Stimulated activated naive CD8-positive, alpha-beta T cell treated with anti-CD3 and anti-CD28 coated beads, Interleukin-15, Interleukin-2, amounts not matched to agents 100 ng/mL and 50 ng/mL, for 24 hours (primary cell): ENCODE results near the gene LMNTD2.
A peak's percentile ranks its signal among the peaks of the same experiment; 100 is the strongest.
"Not testable (repeated sequence)": the region's sequence is repeated elsewhere in the genome, so short reads cannot be mapped to it uniquely, and the experiment has no call there.

Experiments used
- H3K27ac Mint-ChIP-seq: one replicate; pipeline ENCODE4 v1.8.0; 2021; ENCODE audit warnings: mild to moderate bottlenecking, mixed read lengths
- H3K27me3 Mint-ChIP-seq: one replicate; pipeline ENCODE4 v1.8.0; 2021; ENCODE audit warnings: mixed read lengths
- H3K36me3 Mint-ChIP-seq: one replicate; pipeline ENCODE4 v1.8.0; 2021; ENCODE audit warnings: low read depth, mixed read lengths
- H3K4me1 Mint-ChIP-seq: one replicate; pipeline ENCODE4 v1.8.0; 2021; ENCODE audit warnings: low read depth, mixed read lengths
- H3K4me3 Mint-ChIP-seq: one replicate; pipeline ENCODE4 v1.8.0; 2021; ENCODE audit warnings: mild to moderate bottlenecking, mixed read lengths
- H3K9me3 Mint-ChIP-seq: one replicate; pipeline ENCODE4 v1.8.0; 2021; ENCODE audit warnings: mixed read lengths

LMNTD2 gene

GRCh38 chr11:529728-530411 lies 30.7 kb downstream of the LMNTD2 start:
- H3K36me3 Mint-ChIP-seq: peaks cover 8% of the 10 kb centered on the region
- H3K27me3 Mint-ChIP-seq: no peaks in the 10 kb centered on the region
- H3K27ac Mint-ChIP-seq: no peak overlapping the region
- no peaks in the 10 kb centered on the region for H3K9me3 Mint-ChIP-seq
- no peak overlapping the region for H3K4me3 Mint-ChIP-seq
- H3K4me1 Mint-ChIP-seq: no peaks in the 10 kb centered on the region

- no peaks in the 10 kb centered on the region for H3K4me1 Mint-ChIP-seq
- H3K27me3 Mint-ChIP-seq: no peaks in the 10 kb centered on the region
- no peak overlapping the region for H3K4me3 Mint-ChIP-seq
- H3K36me3 Mint-ChIP-seq: peaks cover 8% of the 10 kb centered on the region
- H3K9me3 Mint-ChIP-seq: no peaks in the 10 kb centered on the region
- no peak overlapping the region for H3K27ac Mint-ChIP-seq
Observed at GRCh38 chr11:528815-529727, 31.5 kb downstream of the LMNTD2 start.

- Mint-ChIP-seq H3K4me3 (no peak overlapping the region), H3K27me3 (no peaks in the 10 kb centered on the region), H3K4me1 (no peaks in the 10 kb centered on the region), H3K36me3 (peaks cover 8% of the 10 kb centered on the region), H3K27ac (no peak overlapping the region), H3K9me3 (no peaks in the 10 kb centered on the region)
Observed at GRCh38 chr11:528166-528814, 32.2 kb downstream of the LMNTD2 start.

GRCh38 chr11:526192-526591 lies 34.3 kb downstream of the LMNTD2 start:
- H3K4me3 Mint-ChIP-seq: no peak overlapping the region
- H3K4me1 Mint-ChIP-seq: no peaks in the 10 kb centered on the region
- no peaks in the 10 kb centered on the region for H3K9me3 Mint-ChIP-seq
- no peaks in the 10 kb centered on the region for H3K27me3 Mint-ChIP-seq
- H3K36me3 Mint-ChIP-seq: no peaks in the 10 kb centered on the region
- no peak overlapping the region for H3K27ac Mint-ChIP-seq

- Mint-ChIP-seq H3K36me3 (peaks cover 4% of the 10 kb centered on the region), H3K27me3 (no peaks in the 10 kb centered on the region), H3K4me3 (no peak overlapping the region), H3K9me3 (no peaks in the 10 kb centered on the region), H3K27ac (no peak overlapping the region), H3K4me1 (peaks cover 4% of the 10 kb centered on the region)
Observed at GRCh38 chr11:521177-521688, 39.3 kb downstream of the LMNTD2 start.

DNA sequence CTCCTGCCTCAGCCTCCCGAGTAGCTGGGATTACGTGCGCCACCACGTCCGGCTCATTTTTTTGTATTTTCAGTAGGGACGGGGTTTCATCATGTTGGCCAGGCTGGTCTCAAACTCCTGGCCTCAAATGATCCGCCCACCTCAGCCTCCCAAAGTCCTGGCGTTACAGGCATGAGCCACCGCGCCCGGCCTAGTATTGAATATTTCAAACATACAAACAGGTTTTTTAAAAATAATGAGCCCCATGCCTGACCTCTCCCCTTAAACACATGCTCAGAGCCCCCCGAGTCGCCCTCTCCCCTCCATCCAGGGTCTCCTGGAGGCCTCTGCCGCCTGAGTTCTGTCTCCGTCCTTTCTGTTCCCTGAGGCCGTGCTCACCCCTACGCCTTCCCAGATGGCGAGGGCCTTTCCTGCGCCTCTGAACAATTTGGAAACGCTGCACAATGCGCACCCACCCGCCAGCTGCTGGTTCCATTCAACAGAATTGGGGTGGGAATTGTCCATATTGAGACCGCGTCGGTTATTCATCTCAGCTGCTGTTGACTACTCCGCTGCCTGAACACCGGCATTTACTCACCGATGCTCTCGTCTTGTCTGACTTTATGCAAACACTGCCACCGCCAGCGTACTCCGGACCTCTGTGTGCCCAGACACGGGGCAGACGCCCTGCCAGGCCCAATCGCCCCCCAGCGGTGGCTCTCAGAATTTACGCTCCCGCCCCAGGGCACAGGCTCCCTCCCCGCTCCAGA lies 39.9 kb downstream of the LMNTD2 start:
- H3K27ac Mint-ChIP-seq: peak overlapping the region; percentile 36
- H3K27me3 Mint-ChIP-seq: no peaks in the 10 kb centered on the region
- H3K4me3 Mint-ChIP-seq: no peak overlapping the region
- peaks cover 8% of the 10 kb centered on the region for H3K36me3 Mint-ChIP-seq
- H3K9me3 Mint-ChIP-seq: no peaks in the 10 kb centered on the region
- H3K4me1 Mint-ChIP-seq: peaks cover 4% of the 10 kb centered on the region

- Mint-ChIP-seq H3K36me3 (peaks cover 22% of the 10 kb centered on the region), H3K4me1 (peaks cover 4% of the 10 kb centered on the region), H3K27ac (peak overlapping the region; percentile 75), H3K27me3 (no peaks in the 10 kb centered on the region), H3K4me3 (peak overlapping the region; percentile 73), H3K9me3 (no peaks in the 10 kb centered on the region)
Observed at GRCh38 chr11:518463-519202, 41.9 kb downstream of the LMNTD2 start.

DNA sequence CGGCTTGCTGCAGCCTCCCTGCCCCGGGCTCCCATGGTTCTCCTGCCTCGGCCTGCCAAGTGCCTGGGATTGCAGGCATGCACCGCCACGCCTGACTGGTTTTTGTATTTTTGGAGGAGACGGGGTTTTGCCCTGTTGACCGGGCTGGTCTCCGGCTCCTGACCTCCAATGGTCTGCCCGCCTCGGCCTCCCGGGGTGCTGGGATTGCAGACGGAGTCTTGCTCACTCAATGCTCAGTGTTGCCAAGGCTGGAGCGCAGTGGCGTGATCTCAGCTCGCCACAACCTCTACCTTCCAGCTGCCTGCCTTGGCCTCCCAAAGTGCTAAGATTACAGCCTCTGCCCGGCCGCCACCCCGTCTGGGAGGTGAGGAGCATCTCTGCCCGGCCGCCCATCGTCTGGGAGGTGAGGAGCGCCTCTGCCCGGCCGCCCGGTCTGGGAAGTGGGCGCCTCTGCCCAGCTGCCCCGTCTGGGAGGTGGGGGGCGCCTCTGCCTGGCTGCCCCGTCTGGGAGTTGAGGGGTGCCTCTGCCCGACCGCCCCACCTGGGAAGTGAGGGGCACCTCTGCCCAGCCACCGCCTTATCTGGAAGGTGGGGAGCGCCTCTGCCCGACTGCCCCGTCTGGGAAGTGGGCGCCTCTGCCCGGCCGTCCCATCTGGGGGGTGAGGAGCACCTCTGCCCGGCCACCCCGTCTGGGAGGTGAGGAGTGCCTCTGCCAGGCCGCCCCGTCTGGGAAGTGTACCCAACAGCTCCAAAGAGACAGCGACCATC lies 43.4 kb downstream of the LMNTD2 start:
- H3K27me3 Mint-ChIP-seq, H3K27ac Mint-ChIP-seq, H3K4me3 Mint-ChIP-seq, H3K4me1 Mint-ChIP-seq, H3K9me3 Mint-ChIP-seq: not testable (repeated sequence)
- H3K36me3 Mint-ChIP-seq: peaks cover 32% of the 10 kb centered on the region

DNA sequence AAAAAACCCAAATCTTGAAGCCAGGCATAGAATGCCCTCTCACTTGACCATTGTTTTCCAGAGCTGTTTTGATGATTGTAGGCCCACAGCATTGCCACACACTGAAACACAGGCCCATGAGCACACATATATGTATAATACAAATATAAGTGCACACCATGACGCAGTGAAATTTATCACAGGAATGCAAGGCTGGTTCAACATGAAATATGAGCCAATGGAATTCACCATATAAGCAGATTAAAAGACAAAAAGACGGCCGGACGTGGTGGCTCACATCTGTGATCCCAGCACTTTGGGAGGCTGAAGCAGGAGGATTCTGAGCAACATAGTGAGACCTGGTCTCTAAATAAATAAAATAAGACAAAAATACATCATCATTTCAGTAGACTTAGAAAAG lies 44.1 kb downstream of the LMNTD2 start:
- Mint-ChIP-seq H3K4me3 (no peak overlapping the region), H3K36me3 (peaks cover 36% of the 10 kb centered on the region), H3K4me1 (peaks cover 4% of the 10 kb centered on the region), H3K9me3 (no peaks in the 10 kb centered on the region), H3K27ac (no peak overlapping the region), H3K27me3 (no peaks in the 10 kb centered on the region)

DNA sequence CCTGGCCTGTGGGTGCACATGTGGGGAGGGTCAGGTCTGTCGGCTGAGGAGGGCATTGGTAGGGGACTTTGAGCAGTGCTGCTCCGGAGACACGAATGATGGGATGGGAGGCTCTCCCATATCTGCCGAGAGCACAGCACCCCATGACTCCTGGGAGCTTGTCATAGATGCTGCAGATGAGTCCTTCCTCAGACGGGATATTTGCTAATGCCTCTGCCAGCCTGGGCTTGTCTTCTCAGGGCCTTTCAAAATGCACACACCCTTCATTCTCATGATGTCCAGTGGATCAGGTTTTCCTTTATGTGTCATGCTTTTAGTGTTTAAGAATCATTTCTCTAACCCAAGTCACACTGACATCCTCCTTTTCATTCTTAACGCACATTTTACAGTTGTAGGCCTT lies 45.4 kb downstream of the LMNTD2 start:
- H3K27ac Mint-ChIP-seq: no peak overlapping the region
- peaks cover 40% of the 10 kb centered on the region for H3K36me3 Mint-ChIP-seq
- no peaks in the 10 kb centered on the region for H3K9me3 Mint-ChIP-seq
- H3K4me3 Mint-ChIP-seq: no peak overlapping the region
- peaks cover 4% of the 10 kb centered on the region for H3K4me1 Mint-ChIP-seq
- H3K27me3 Mint-ChIP-seq: no peaks in the 10 kb centered on the region

- H3K27ac Mint-ChIP-seq: no peak overlapping the region
- H3K4me1 Mint-ChIP-seq: peaks cover 4% of the 10 kb centered on the region
- H3K27me3 Mint-ChIP-seq: no peaks in the 10 kb centered on the region
- H3K9me3 Mint-ChIP-seq: no peaks in the 10 kb centered on the region
- H3K36me3 Mint-ChIP-seq: peaks cover 46% of the 10 kb centered on the region
- H3K4me3 Mint-ChIP-seq: no peak overlapping the region
Observed at GRCh38 chr11:514606-515005, 45.9 kb downstream of the LMNTD2 start.

DNA sequence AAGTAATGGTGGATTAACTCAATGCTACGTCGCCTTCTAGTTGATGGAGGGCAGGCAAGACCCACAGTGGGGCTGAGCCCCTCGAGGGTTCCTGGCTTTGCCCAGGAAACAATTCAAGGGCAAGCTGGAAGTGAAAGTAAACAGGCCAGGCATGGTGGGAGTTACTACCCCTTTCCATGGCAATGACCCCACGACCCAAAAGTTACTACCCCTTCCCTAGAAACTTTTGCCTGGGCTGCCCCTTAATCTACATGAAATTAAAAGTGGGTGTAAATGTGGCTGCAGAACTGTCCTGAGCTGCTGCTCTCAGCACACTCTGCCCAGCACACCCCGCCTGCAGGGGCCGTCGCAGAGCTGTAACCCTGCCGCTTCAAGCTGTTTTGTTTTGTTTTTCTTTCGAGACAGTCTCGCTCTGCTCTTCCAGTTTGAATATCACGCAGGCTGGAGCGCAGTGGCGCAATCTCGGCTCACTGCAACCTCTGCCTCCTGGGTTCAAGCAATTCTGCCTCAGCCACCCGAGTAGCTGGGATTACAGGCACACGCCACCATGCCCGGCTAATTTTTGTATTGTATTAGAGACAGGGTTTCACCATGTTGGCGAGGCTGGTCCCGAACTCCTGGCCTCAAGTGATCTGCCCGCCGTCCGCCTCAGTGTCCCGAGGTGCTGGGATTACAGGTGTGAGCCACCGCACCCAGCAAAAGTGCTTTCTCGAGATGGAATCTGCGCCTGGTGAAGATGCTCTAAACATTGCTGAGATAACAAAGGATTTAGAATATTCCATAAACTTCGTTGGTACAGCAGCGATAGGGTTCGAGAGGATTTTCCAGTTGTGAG lies 47.6 kb downstream of the LMNTD2 start:
- Mint-ChIP-seq H3K27ac (no peak overlapping the region), H3K4me3 (no peak overlapping the region), H3K36me3 (peaks cover 49% of the 10 kb centered on the region), H3K9me3 (no peaks in the 10 kb centered on the region), H3K4me1 (peaks cover 4% of the 10 kb centered on the region), H3K27me3 (no peaks in the 10 kb centered on the region)

- Mint-ChIP-seq H3K36me3 (peaks cover 37% of the 10 kb centered on the region), H3K4me1 (peaks cover 26% of the 10 kb centered on the region), H3K27me3 (no peaks in the 10 kb centered on the region), H3K9me3 (no peaks in the 10 kb centered on the region), H3K4me3 (no peak overlapping the region), H3K27ac (no peak overlapping the region)
Observed at GRCh38 chr11:508956-509355, 51.6 kb downstream of the LMNTD2 start.
